HG02798 (cell line): ENCODE data around the gene MYPN.

Experiments
- ATAC-seq: cut with Tn5 transposase; IDR thresholded peaks from one replicate; pipeline ENCODE4 v1.9.1; 2021; ENCODE audit warnings: mild to moderate bottlenecking; ENCODE audit not compliant: unreplicated experiment, poor library complexity

The MYPN gene

DNA sequence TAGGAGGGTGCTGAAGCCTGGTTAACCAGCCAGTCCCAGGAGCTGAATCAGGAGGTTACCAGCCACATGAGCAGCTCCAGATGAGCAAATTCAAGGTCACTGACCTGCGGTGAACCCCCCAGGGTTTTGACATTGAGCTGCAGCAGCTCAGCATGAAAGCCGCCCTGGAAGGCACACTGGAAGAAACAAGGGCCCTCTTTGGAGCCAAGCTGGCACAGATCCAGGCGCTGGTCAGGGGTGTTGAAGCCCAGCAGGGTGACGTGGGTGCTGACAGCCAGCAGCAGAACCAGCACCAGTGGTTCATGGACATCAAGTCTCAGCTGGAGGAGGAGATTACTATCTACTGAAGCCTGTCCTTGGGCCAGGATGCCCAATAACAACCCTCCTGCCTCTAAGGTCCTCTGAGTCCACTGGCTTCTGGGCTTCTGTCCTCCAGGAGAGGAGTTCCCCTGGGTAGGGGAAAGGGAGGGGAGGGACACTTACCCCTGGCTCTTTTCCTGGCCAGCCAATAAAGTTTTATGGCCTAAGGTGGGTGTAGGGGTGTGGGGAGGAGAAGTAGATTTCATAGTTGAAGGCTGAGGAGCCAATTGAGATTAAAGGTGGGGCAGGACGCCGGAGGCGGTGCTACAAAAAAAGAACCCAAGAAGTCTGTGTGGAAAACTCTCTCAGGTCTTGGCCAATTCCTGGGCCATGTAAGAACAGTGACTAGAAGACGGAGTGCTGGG is 152.0 kb downstream of the MYPN start:
- no peak for ATAC-seq
